OCI-LY7 (cell line): Measurements from ENCODE around the gene MARVELD3.
"Not testable (repeated sequence)": the region's sequence is repeated elsewhere in the genome, so short reads cannot be mapped to it uniquely, and the experiment has no call there.

ENCODE experiments used
- CTCF ChIP-seq: fragments of 200-600 bp; sonication (generic); conservative IDR thresholded peaks from 2 replicates; pipeline ENCODE4 v1.5.1; 2014; ENCODE audit warnings: mild to moderate bottlenecking, antibody characterized with exemption, low read length, moderate library complexity, mixed read lengths
- EZH2phosphoT487 ChIP-seq: fragments of 200-600 bp; sonication (generic); IDR thresholded peaks from 2 replicates; pipeline ENCODE4 v1.6.1; 2018; ENCODE audit warnings: low read depth, borderline replicate concordance, mild to moderate bottlenecking, mixed run types, antibody characterized with exemption, low read length, moderate library complexity, mixed read lengths

GRCh38 chr16:71614956-71615355 is 11.0 kb upstream of the MARVELD3 start:
- TF ChIP-seq CTCF, EZH2phosphoT487: not testable (repeated sequence)
